Prostate gland (tissue), 2 donors: ENCODE results near the gene CHN1.

Experiments
- POLR2AphosphoS5 ChIP-seq: sonication (generic); formaldehyde crosslinking; IDR thresholded peaks from one replicate; pipeline ENCODE4 v1.6.1; 2017; ENCODE audit warnings: antibody characterized with exemption
- TF ChIP-seq, protein P1 (sequence below), 4 experiments: fragments of 200-600 bp in 2 of 4; fragments of 450-650 bp in 2 of 4; sonication (generic) in 2 of 4; IDR thresholded peaks; 1 replicate in 3 of 4; 2 replicates in 1 of 4; pipeline ENCODE4 v1.5.1; 2016 to 2019; ENCODE audit warnings: antibody characterized with exemption in 4 of 4, mild to moderate bottlenecking in 2 of 4, moderate library complexity in 2 of 4

DNA sequence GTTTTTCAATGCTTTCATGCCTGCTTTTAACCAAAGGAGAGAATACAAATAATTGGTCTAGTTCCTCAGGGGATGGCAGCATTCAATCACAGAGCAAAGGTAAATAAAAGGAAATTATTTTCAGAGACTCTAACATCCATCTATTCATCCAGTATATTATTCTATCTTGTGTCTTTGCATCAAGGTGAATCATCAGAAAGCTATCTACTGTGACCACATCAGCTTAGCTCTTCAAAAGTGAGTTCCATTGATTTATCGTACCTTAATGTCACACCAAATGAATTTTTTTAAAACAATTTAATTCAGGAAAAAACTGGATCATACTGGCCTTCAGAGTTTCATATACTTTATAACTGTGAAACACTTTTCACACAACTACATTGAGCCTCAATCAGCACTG is 66.1 kb downstream of the CHN1 start:
- TF ChIP-seq, protein P1, sequence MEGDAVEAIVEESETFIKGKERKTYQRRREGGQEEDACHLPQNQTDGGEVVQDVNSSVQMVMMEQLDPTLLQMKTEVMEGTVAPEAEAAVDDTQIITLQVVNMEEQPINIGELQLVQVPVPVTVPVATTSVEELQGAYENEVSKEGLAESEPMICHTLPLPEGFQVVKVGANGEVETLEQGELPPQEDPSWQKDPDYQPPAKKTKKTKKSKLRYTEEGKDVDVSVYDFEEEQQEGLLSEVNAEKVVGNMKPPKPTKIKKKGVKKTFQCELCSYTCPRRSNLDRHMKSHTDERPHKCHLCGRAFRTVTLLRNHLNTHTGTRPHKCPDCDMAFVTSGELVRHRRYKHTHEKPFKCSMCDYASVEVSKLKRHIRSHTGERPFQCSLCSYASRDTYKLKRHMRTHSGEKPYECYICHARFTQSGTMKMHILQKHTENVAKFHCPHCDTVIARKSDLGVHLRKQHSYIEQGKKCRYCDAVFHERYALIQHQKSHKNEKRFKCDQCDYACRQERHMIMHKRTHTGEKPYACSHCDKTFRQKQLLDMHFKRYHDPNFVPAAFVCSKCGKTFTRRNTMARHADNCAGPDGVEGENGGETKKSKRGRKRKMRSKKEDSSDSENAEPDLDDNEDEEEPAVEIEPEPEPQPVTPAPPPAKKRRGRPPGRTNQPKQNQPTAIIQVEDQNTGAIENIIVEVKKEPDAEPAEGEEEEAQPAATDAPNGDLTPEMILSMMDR (IDR thresholded peaks at IDR 0.05): no peak
- TF ChIP-seq POLR2AphosphoS5: no peak
